Measurements from ENCODE around the gene GLP2R. TPM values are rescaled to one million over a fixed set of nuclear protein-coding genes. Genes with fewer than 3 reads are reported as not detected.

The GLP2R gene
- total RNA-seq, 2 experiments from 2014 or later = not detected

- no peaks in the 10 kb centered on the region for H3K79me2 ChIP-seq (ENCODE audit: insufficient read depth, low read depth, low read length)
- no peaks in the 10 kb centered on the region for H4K20me1 ChIP-seq (ENCODE audit: insufficient read depth, low read length)
- DNase-seq (ENCODE audit: low spot score) = no peak
- H2AFZ ChIP-seq (ENCODE audit: low read length) = no peak overlapping the region
- H3K4me1 ChIP-seq (ENCODE audit: insufficient read depth, low read length, poor library complexity, severe bottlenecking) = no peaks in the 10 kb centered on the region
- no peak overlapping the region for H3K27ac ChIP-seq (ENCODE audit: low read depth, low read length, poor library complexity, severe bottlenecking)
- BruUV-seq (replicated peaks) = no TSS peak
- POLR2A ChIA-PET = no interaction called here
- H3K4me2 ChIP-seq (ENCODE audit: low read length) = no peak overlapping the region
- H3K4me3 ChIP-seq (ENCODE audit: low read depth, low read length, poor library complexity, severe bottlenecking) = no peak overlapping the region
- H3K36me3 ChIP-seq (ENCODE audit: insufficient read depth, low read length) = no peaks in the 10 kb centered on the region
- H3K9me3 ChIP-seq (ENCODE audit: low read length) = no peaks in the 10 kb centered on the region
- intact Hi-C loops (cut with micrococcal nuclease; ENCODE audit: unreplicated experiment) = no loop called here
- TF ChIP-seq CTCF (conservative IDR thresholded peaks at IDR 0.05; ENCODE audit: low read length) (peak; percentile 37; the same call in 1 of the 2 replicates), EZH2phosphoT487 (IDR thresholded peaks at IDR 0.05; ENCODE audit: borderline replicate concordance, low read depth, low read length) (no peak)
- CTCF ChIA-PET (ENCODE audit: unreplicated experiment) = no interaction called here
- H3K9me2 ChIP-seq (ENCODE audit: insufficient read depth, low read length) = no peaks in the 10 kb centered on the region
Observed at GRCh38 chr17:9824094-9824493, 1.6 kb upstream of the GLP2R start.

- intact Hi-C loops (cut with micrococcal nuclease; ENCODE audit: unreplicated experiment) = no loop called here
- Histone ChIP-seq H3K4me2 (ENCODE audit: low read length) (no peak overlapping the region), H2AFZ (ENCODE audit: low read length) (no peak overlapping the region), H3K36me3 (ENCODE audit: insufficient read depth, low read length) (no peaks in the 10 kb centered on the region), H3K4me1 (ENCODE audit: insufficient read depth, low read length, poor library complexity, severe bottlenecking) (no peaks in the 10 kb centered on the region), H3K9me2 (ENCODE audit: insufficient read depth, low read length) (no peaks in the 10 kb centered on the region), H3K4me3 (ENCODE audit: low read depth, low read length, poor library complexity, severe bottlenecking) (no peak overlapping the region), H3K79me2 (ENCODE audit: insufficient read depth, low read depth, low read length) (no peaks in the 10 kb centered on the region), H3K27ac (ENCODE audit: low read depth, low read length, poor library complexity, severe bottlenecking) (no peak overlapping the region), H3K9me3 (ENCODE audit: low read length) (no peaks in the 10 kb centered on the region), H4K20me1 (ENCODE audit: insufficient read depth, low read length) (no peaks in the 10 kb centered on the region)
- TF ChIP-seq CTCF (conservative IDR thresholded peaks at IDR 0.05; ENCODE audit: low read length) = no peak
- ChIA-PET CTCF (ENCODE audit: unreplicated experiment) (no interaction called here), POLR2A (no interaction called here)
- no TSS peak for BruUV-seq (replicated peaks)
- no peak for DNase-seq (ENCODE audit: low spot score)
Observed at GRCh38 chr17:9824797-9825338, 856 bp upstream of the GLP2R start.

GRCh38 chr17:9828296-9829295, 2.9 kb downstream of the GLP2R start:
- Histone ChIP-seq H4K20me1 (ENCODE audit: insufficient read depth, low read length) (no peaks in the 10 kb centered on the region), H3K4me1 (ENCODE audit: insufficient read depth, low read length, poor library complexity, severe bottlenecking) (no peaks in the 10 kb centered on the region), H3K9me2 (ENCODE audit: insufficient read depth, low read length) (no peaks in the 10 kb centered on the region), H3K4me3 (ENCODE audit: low read depth, low read length, poor library complexity, severe bottlenecking) (no peak overlapping the region), H3K27ac (ENCODE audit: low read depth, low read length, poor library complexity, severe bottlenecking) (no peak overlapping the region), H2AFZ (ENCODE audit: low read length) (no peak overlapping the region), H3K36me3 (ENCODE audit: insufficient read depth, low read length) (no peaks in the 10 kb centered on the region), H3K9me3 (ENCODE audit: low read length) (no peaks in the 10 kb centered on the region), H3K79me2 (ENCODE audit: insufficient read depth, low read depth, low read length) (no peaks in the 10 kb centered on the region), H3K4me2 (ENCODE audit: low read length) (no peak overlapping the region)
- intact Hi-C loops (cut with micrococcal nuclease; ENCODE audit: unreplicated experiment) = no loop called here
- POLR2A ChIA-PET = no interaction called here
- CTCF ChIA-PET (ENCODE audit: unreplicated experiment) = no interaction called here
- no peak for DNase-seq (ENCODE audit: low spot score)
- no peak for TF ChIP-seq EZH2phosphoT487 (IDR thresholded peaks at IDR 0.05; ENCODE audit: borderline replicate concordance, low read depth, low read length)
- no peak for TF ChIP-seq CTCF (conservative IDR thresholded peaks at IDR 0.05; ENCODE audit: low read length)
- BruUV-seq (replicated peaks) = no TSS peak
